ENCODE measurements around the gene UNC5CL. TPM values are rescaled to one million over a fixed set of nuclear protein-coding genes. Genes with fewer than 3 reads are reported as not detected.

The UNC5CL gene
- total and polyA plus RNA-seq, 2 experiments from 2014 or later = 0.87 to 1.2 TPM

- Histone ChIP-seq H3K4me1 (ENCODE audit: insufficient read depth) (peaks cover 23% of the 10 kb centered on the region), H3K9me2 (ENCODE audit: insufficient read depth) (no peaks in the 10 kb centered on the region), H3K27me3 (ENCODE audit: insufficient read depth) (no peaks in the 10 kb centered on the region), H3F3A (replicated peaks; ENCODE audit: low read depth) (no peaks in the 10 kb centered on the region; the same call in 1 of the 2 replicates), H2AFZ (no peak overlapping the region), H3K4me3 (no peak overlapping the region), H3K27ac (ENCODE audit: low read depth) (no peak overlapping the region), H3K79me2 (replicated peaks; ENCODE audit: insufficient read depth) (peaks cover 99% of the 10 kb centered on the region), H3K4me2 (no peak overlapping the region), H3K36me3 (ENCODE audit: insufficient read depth) (peaks cover 31% of the 10 kb centered on the region; the same call in 1 of the 2 replicates), H4K20me1 (replicated peaks; ENCODE audit: insufficient read depth) (peaks cover 41% of the 10 kb centered on the region)
- no peak for DNase-seq (ENCODE audit: low spot score)
- Mint-ChIP-seq H3K27ac (no peak overlapping the region), H3K9me3 (no peaks in the 10 kb centered on the region; the same call in 2 of the 3 replicates), H3K4me1 (peaks cover 22% of the 10 kb centered on the region), H3K27me3 (ENCODE audit: insufficient read depth, low read depth, poor library complexity) (peaks cover 4% of the 10 kb centered on the region), H3K4me3 (no peak overlapping the region), H3K36me3 (ENCODE audit: low read depth) (peaks cover 33% of the 10 kb centered on the region)
- TF ChIP-seq NANOG (IDR thresholded peaks at IDR 0.05; ENCODE audit: borderline replicate concordance) = no peak
- TF ChIP-seq ETS1 (IDR thresholded peaks at IDR 0.05) = no peak
- TF ChIP-seq, protein P1, sequence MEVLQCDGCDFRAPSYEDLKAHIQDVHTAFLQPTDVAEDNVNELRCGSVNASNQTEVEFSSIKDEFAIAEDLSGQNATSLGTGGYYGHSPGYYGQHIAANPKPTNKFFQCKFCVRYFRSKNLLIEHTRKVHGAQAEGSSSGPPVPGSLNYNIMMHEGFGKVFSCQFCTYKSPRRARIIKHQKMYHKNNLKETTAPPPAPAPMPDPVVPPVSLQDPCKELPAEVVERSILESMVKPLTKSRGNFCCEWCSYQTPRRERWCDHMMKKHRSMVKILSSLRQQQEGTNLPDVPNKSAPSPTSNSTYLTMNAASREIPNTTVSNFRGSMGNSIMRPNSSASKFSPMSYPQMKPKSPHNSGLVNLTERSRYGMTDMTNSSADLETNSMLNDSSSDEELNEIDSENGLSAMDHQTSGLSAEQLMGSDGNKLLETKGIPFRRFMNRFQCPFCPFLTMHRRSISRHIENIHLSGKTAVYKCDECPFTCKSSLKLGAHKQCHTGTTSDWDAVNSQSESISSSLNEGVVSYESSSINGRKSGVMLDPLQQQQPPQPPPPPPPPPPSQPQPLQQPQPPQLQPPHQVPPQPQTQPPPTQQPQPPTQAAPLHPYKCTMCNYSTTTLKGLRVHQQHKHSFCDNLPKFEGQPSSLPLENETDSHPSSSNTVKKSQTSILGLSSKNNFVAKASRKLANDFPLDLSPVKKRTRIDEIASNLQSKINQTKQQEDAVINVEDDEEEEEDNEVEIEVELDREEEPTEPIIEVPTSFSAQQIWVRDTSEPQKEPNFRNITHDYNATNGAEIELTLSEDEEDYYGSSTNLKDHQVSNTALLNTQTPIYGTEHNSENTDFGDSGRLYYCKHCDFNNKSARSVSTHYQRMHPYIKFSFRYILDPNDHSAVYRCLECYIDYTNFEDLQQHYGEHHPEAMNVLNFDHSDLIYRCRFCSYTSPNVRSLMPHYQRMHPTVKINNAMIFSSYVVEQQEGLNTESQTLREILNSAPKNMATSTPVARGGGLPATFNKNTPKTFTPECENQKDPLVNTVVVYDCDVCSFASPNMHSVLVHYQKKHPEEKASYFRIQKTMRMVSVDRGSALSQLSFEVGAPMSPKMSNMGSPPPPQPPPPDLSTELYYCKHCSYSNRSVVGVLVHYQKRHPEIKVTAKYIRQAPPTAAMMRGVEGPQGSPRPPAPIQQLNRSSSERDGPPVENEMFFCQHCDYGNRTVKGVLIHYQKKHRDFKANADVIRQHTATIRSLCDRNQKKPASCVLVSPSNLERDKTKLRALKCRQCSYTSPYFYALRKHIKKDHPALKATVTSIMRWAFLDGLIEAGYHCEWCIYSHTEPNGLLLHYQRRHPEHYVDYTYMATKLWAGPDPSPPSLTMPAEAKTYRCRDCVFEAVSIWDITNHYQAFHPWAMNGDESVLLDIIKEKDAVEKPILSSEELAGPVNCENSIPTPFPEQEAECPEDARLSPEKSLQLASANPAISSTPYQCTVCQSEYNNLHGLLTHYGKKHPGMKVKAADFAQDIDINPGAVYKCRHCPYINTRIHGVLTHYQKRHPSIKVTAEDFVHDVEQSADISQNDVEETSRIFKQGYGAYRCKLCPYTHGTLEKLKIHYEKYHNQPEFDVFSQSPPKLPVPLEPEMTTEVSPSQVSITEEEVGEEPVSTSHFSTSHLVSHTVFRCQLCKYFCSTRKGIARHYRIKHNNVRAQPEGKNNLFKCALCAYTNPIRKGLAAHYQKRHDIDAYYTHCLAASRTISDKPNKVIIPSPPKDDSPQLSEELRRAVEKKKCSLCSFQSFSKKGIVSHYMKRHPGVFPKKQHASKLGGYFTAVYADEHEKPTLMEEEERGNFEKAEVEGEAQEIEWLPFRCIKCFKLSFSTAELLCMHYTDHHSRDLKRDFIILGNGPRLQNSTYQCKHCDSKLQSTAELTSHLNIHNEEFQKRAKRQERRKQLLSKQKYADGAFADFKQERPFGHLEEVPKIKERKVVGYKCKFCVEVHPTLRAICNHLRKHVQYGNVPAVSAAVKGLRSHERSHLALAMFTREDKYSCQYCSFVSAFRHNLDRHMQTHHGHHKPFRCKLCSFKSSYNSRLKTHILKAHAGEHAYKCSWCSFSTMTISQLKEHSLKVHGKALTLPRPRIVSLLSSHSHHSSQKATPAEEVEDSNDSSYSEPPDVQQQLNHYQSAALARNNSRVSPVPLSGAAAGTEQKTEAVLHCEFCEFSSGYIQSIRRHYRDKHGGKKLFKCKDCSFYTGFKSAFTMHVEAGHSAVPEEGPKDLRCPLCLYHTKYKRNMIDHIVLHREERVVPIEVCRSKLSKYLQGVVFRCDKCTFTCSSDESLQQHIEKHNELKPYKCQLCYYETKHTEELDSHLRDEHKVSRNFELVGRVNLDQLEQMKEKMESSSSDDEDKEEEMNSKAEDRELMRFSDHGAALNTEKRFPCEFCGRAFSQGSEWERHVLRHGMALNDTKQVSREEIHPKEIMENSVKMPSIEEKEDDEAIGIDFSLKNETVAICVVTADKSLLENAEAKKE (CRISPR knock-in tag; IDR thresholded peaks at IDR 0.05) = no peak
- TF ChIP-seq, protein P2, sequence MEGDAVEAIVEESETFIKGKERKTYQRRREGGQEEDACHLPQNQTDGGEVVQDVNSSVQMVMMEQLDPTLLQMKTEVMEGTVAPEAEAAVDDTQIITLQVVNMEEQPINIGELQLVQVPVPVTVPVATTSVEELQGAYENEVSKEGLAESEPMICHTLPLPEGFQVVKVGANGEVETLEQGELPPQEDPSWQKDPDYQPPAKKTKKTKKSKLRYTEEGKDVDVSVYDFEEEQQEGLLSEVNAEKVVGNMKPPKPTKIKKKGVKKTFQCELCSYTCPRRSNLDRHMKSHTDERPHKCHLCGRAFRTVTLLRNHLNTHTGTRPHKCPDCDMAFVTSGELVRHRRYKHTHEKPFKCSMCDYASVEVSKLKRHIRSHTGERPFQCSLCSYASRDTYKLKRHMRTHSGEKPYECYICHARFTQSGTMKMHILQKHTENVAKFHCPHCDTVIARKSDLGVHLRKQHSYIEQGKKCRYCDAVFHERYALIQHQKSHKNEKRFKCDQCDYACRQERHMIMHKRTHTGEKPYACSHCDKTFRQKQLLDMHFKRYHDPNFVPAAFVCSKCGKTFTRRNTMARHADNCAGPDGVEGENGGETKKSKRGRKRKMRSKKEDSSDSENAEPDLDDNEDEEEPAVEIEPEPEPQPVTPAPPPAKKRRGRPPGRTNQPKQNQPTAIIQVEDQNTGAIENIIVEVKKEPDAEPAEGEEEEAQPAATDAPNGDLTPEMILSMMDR (conservative IDR thresholded peaks at IDR 0.05; ENCODE audit: low read depth in 2 of 2) = no peak
- TF ChIP-seq, protein P3, sequence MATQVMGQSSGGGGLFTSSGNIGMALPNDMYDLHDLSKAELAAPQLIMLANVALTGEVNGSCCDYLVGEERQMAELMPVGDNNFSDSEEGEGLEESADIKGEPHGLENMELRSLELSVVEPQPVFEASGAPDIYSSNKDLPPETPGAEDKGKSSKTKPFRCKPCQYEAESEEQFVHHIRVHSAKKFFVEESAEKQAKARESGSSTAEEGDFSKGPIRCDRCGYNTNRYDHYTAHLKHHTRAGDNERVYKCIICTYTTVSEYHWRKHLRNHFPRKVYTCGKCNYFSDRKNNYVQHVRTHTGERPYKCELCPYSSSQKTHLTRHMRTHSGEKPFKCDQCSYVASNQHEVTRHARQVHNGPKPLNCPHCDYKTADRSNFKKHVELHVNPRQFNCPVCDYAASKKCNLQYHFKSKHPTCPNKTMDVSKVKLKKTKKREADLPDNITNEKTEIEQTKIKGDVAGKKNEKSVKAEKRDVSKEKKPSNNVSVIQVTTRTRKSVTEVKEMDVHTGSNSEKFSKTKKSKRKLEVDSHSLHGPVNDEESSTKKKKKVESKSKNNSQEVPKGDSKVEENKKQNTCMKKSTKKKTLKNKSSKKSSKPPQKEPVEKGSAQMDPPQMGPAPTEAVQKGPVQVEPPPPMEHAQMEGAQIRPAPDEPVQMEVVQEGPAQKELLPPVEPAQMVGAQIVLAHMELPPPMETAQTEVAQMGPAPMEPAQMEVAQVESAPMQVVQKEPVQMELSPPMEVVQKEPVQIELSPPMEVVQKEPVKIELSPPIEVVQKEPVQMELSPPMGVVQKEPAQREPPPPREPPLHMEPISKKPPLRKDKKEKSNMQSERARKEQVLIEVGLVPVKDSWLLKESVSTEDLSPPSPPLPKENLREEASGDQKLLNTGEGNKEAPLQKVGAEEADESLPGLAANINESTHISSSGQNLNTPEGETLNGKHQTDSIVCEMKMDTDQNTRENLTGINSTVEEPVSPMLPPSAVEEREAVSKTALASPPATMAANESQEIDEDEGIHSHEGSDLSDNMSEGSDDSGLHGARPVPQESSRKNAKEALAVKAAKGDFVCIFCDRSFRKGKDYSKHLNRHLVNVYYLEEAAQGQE (IDR thresholded peaks at IDR 0.05; ENCODE audit: unreplicated experiment) = no peak
- no peak for TF ChIP-seq STAT1 (IDR thresholded peaks at IDR 0.05; ENCODE audit: unreplicated experiment)
- no peak for TF ChIP-seq CREB1 (CRISPR knock-in tag; IDR thresholded peaks at IDR 0.05; ENCODE audit: low read depth)
- no peak for TF ChIP-seq ZNF114 (CRISPR knock-in tag; IDR thresholded peaks at IDR 0.05)
- TF ChIP-seq EZH2 (IDR thresholded peaks at IDR 0.05; ENCODE audit: low read depth, unreplicated experiment) = no peak
- TF ChIP-seq ZNF331 (CRISPR knock-in tag; IDR thresholded peaks at IDR 0.05; ENCODE audit: low read depth) = no peak
- no peak for TF ChIP-seq EZH2phosphoT487 (IDR thresholded peaks at IDR 0.05; ENCODE audit: unreplicated experiment)
- TF ChIP-seq POLR2AphosphoS5 (IDR thresholded peaks at IDR 0.05; ENCODE audit: low read depth) = no peak
- no peak for TF ChIP-seq JUNB (IDR thresholded peaks at IDR 0.05; ENCODE audit: unreplicated experiment)
- ATAC-seq = no peak
These were observed 39.1 kb upstream of the UNC5CL start for GRCh38 chr6:41078101-41078500.

Data from GM23338 (cell line).